GM12873 (cell line): ENCODE results near the gene MEGF11.

Source experiments
- CTCF ChIP-seq: IDR thresholded peaks from 2 replicates; pipeline ENCODE4 v1.5.1; 2012; ENCODE audit warnings: low read depth, mild to moderate bottlenecking, moderate library complexity, low read length, control low read depth; ENCODE audit not compliant: insufficient read depth; ENCODE audit errors: missing control alignments

Gene MEGF11

GRCh38 chr15:65962187-65962586, 291.4 kb downstream of the MEGF11 start:
- no peak for TF ChIP-seq CTCF

GRCh38 chr15:65960586-65960985, 293.0 kb downstream of the MEGF11 start:
- no peak for TF ChIP-seq CTCF

- no peak for TF ChIP-seq CTCF
Observed at GRCh38 chr15:65958835-65959234, 294.7 kb downstream of the MEGF11 start.

GRCh38 chr15:65957451-65957850, 296.1 kb downstream of the MEGF11 start:
- no peak for TF ChIP-seq CTCF

GRCh38 chr15:65956899-65957298, 296.7 kb downstream of the MEGF11 start:
- TF ChIP-seq CTCF, result no peak

- no peak for TF ChIP-seq CTCF
Observed at GRCh38 chr15:65956307-65956706, 297.2 kb downstream of the MEGF11 start.

- no peak for TF ChIP-seq CTCF
Observed at GRCh38 chr15:65954289-65954741, 299.2 kb downstream of the MEGF11 start.
